Liver (tissue), 9 donors: Measurements from ENCODE around the gene ROPN1L. TPM values are rescaled to one million over a fixed set of nuclear protein-coding genes. Genes with fewer than 3 reads are reported as not detected.

Source experiments
- DNase-seq: peaks from one replicate; pipeline ENCODE4 v3.0.0-alpha.2; 2017; ENCODE audit warnings: low spot score
- H3K27ac ChIP-seq, 2 donors: one replicate each; pipeline ENCODE4 v1.7.0; 2013; ENCODE audit warnings: inconsistent platforms in 2 of 2, low read length in 2 of 2, control low read depth in 1 of 2, low read depth in 1 of 2, mild to moderate bottlenecking in 1 of 2
- H3K27me3 ChIP-seq, 4 donors: one replicate each; pipeline versions ENCODE4 v1.6.1 to v1.7.0; 2013; ENCODE audit warnings: low read length in 3 of 4, inconsistent platforms in 1 of 4, mild to moderate bottlenecking in 1 of 4, moderate library complexity in 1 of 4; ENCODE audit not compliant: control insufficient read depth in 4 of 4, insufficient read depth in 4 of 4
- H3K36me3 ChIP-seq, 4 donors: one replicate each; pipeline versions ENCODE4 v1.6.1 to v1.7.0; 2013; ENCODE audit warnings: low read length in 3 of 4, mild to moderate bottlenecking in 3 of 4, low read depth in 1 of 4, moderate library complexity in 1 of 4; ENCODE audit not compliant: control insufficient read depth in 4 of 4, insufficient read depth in 3 of 4
- H3K4me1 ChIP-seq, 4 donors: one replicate each; pipeline versions ENCODE4 v1.6.1 to v1.7.0; 2013; ENCODE audit warnings: low read length in 3 of 4, mild to moderate bottlenecking in 3 of 4, moderate library complexity in 1 of 4; ENCODE audit not compliant: control insufficient read depth in 4 of 4, insufficient read depth in 4 of 4
- H3K4me3 ChIP-seq, 3 donors: one replicate each; pipeline versions ENCODE4 v1.6.1 to v1.7.0; 2013; ENCODE audit warnings: low read length in 3 of 3, control low read depth in 1 of 3, low read depth in 1 of 3, mild to moderate bottlenecking in 1 of 3
- H3K9ac ChIP-seq, 2 donors: one replicate each; pipeline ENCODE4 v1.7.0; 2013; ENCODE audit warnings: low read length in 2 of 2, mild to moderate bottlenecking in 2 of 2, moderate library complexity in 2 of 2, control low read depth in 1 of 2, low read depth in 1 of 2
- H3K9me3 ChIP-seq, 4 donors: one replicate each; pipeline versions ENCODE4 v1.6.1 to v1.7.0; 2013; ENCODE audit warnings: low read length in 3 of 4; ENCODE audit not compliant: control insufficient read depth in 4 of 4
- ATF3 ChIP-seq: IDR thresholded peaks from 2 replicates; pipeline ENCODE4 v1.6.1; 2016; ENCODE audit warnings: antibody characterized with exemption
- EGR1 ChIP-seq, 2 donors: IDR thresholded peaks; 2 replicates each; pipeline ENCODE4 v1.6.1; 2016 to 2018; ENCODE audit warnings: antibody characterized with exemption in 2 of 2, low read depth in 2 of 2
- FOXA1 ChIP-seq: IDR thresholded peaks from 2 replicates; pipeline ENCODE4 v1.6.1; 2016; ENCODE audit warnings: antibody characterized with exemption
- FOXA2 ChIP-seq: IDR thresholded peaks from 2 replicates; pipeline ENCODE4 v1.6.1; 2016; ENCODE audit warnings: antibody characterized with exemption
- GABPA ChIP-seq, 2 donors: IDR thresholded peaks in 1 of 2; conservative IDR thresholded peaks in 1 of 2; 2 replicates each; pipeline ENCODE4 v1.6.1; 2016; ENCODE audit warnings: antibody characterized with exemption in 2 of 2, mild to moderate bottlenecking in 1 of 2, moderate library complexity in 1 of 2
- HNF4A ChIP-seq, 2 donors: conservative IDR thresholded peaks; 2 replicates each; pipeline ENCODE4 v1.6.1; 2016; ENCODE audit warnings: antibody characterized with exemption in 2 of 2, mild to moderate bottlenecking in 2 of 2
- HNF4G ChIP-seq: IDR thresholded peaks from 2 replicates; pipeline ENCODE4 v1.6.1; 2016; ENCODE audit warnings: antibody characterized with exemption
- RAD21 ChIP-seq, 2 donors: IDR thresholded peaks; 2 replicates each; pipeline ENCODE4 v1.6.1; 2016; ENCODE audit warnings: antibody characterized with exemption in 2 of 2, mild to moderate bottlenecking in 2 of 2
- REST ChIP-seq: IDR thresholded peaks from 2 replicates; pipeline ENCODE4 v1.6.1; 2016; ENCODE audit warnings: antibody characterized with exemption, mild to moderate bottlenecking
- RXRA ChIP-seq, 2 donors: IDR thresholded peaks; 2 replicates each; pipeline ENCODE4 v1.6.1; 2017 to 2018; ENCODE audit warnings: antibody characterized with exemption in 2 of 2, mild to moderate bottlenecking in 1 of 2
- SP1 ChIP-seq: IDR thresholded peaks from 2 replicates; pipeline ENCODE4 v1.6.1; 2018; ENCODE audit warnings: antibody characterized with exemption, mild to moderate bottlenecking
- YY1 ChIP-seq: IDR thresholded peaks from 2 replicates; pipeline ENCODE4 v1.6.1; 2016; ENCODE audit warnings: antibody characterized with exemption, mild to moderate bottlenecking
- WGBS: extraction: QIAGEN DNeasy Blood & Tissue Kit; methylation state at CpG from one replicate; pipeline ENCODE4 v1.1.7; 2013; 5-methylcytosine and 5-hydroxymethylcytosine counted together
- polyA plus RNA-seq, 2 donors: library from polyadenylated mRNA; stranded (reverse) in 1 of 2; unstranded in 1 of 2; fragments of 200-250 nt in 1 of 2; fragments of >200 nt in 1 of 2; fragmentation: Nextera tagmentation in 1 of 2; extraction: Ambion mirVana in 1 of 2; gene quantifications; one replicate each; pipeline versions ENCODE4 v1.2.1 to v1.2.3, GENCODE V29; 2013 to 2015
- total RNA-seq, 2 donors: library from RNA; depleted of rRNA; stranded (reverse); fragments of >200 nt; gene quantifications; one replicate each; pipeline ENCODE4 v1.2.3, GENCODE V29; 2014
- TF ChIP-seq, protein P1 (sequence below): fragments of 150-350 bp; IDR thresholded peaks from 2 replicates; pipeline ENCODE4 v1.5.1; 2017; ENCODE audit warnings: improper control_type of control experiment, low read depth, low read length; ENCODE audit not compliant: missing input control
- donor health status: healthy.
- donor health status: healthy.
- donor health status: healthy.
- donor health status: healthy.
- donor health status: healthy.

The ROPN1L gene
- total and polyA plus RNA-seq, 4 donors, result 0.25 to 1.3 (median 0.87) TPM

DNA sequence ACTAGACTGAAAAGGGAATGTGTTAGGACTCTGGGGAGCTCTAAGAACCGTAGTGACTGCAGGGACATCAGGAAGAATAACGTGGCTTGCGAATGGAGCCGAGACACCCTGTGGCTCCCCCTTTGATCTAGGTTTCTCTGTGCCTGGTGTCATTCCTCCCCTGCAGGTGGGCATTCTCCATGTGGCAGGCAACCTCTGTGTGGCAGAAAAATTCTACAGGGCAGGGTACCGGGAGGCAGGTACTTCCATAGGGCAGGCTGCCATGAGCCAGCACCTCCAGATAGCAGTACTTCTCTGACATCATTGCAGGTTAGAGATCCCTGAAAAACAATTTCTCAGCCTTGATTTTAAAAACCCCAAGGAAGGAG, 43.1 kb downstream of the ROPN1L start:
- H3K27ac ChIP-seq, result no peak overlapping the region
- no peak for DNase-seq

GRCh38 chr5:10485142-10485795, 43.6 kb downstream of the ROPN1L start:
- WGBS, result 57% methylated on average over 14 of the region's 14 CpGs
- H3K27ac ChIP-seq, result no peak overlapping the region

More for the DNA sequence above, 43.1 kb downstream of the ROPN1L start:
- 78% methylated on average over 5 of the region's 5 CpGs for WGBS
- H3K36me3 ChIP-seq, result no peaks in the 10 kb centered on the region
- TF ChIP-seq RAD21 (IDR thresholded peaks at IDR 0.05), result no peak
- TF ChIP-seq ATF3, result no peak
- TF ChIP-seq YY1, result no peak
- TF ChIP-seq, protein P1, sequence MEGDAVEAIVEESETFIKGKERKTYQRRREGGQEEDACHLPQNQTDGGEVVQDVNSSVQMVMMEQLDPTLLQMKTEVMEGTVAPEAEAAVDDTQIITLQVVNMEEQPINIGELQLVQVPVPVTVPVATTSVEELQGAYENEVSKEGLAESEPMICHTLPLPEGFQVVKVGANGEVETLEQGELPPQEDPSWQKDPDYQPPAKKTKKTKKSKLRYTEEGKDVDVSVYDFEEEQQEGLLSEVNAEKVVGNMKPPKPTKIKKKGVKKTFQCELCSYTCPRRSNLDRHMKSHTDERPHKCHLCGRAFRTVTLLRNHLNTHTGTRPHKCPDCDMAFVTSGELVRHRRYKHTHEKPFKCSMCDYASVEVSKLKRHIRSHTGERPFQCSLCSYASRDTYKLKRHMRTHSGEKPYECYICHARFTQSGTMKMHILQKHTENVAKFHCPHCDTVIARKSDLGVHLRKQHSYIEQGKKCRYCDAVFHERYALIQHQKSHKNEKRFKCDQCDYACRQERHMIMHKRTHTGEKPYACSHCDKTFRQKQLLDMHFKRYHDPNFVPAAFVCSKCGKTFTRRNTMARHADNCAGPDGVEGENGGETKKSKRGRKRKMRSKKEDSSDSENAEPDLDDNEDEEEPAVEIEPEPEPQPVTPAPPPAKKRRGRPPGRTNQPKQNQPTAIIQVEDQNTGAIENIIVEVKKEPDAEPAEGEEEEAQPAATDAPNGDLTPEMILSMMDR, result no peak
- TF ChIP-seq REST, result no peak
- TF ChIP-seq FOXA2, result no peak
- TF ChIP-seq RXRA (IDR thresholded peaks at IDR 0.05), result no peak
- TF ChIP-seq HNF4G, result no peak
- no peak for TF ChIP-seq FOXA1
- no peak for TF ChIP-seq EGR1 (IDR thresholded peaks at IDR 0.05; ENCODE audit: low read depth in 2 of 2)
- no peak for TF ChIP-seq SP1
- no peaks in the 10 kb centered on the region for H3K4me1 ChIP-seq
- H3K9me3 ChIP-seq, result no peaks in the 10 kb centered on the region
- H3K27me3 ChIP-seq, result peaks cover 0 to 2% (median 0%) of the 10 kb centered on the region in 4 donors
- H3K4me3 ChIP-seq, result no peak overlapping the region
- H3K9ac ChIP-seq, result no peak overlapping the region

More at GRCh38 chr5:10485142-10485795, 43.6 kb downstream of the ROPN1L start:
- H3K9me3 ChIP-seq, result no peaks in the 10 kb centered on the region
- no peaks in the 10 kb centered on the region for H3K36me3 ChIP-seq
- no peak overlapping the region for H3K9ac ChIP-seq
- DNase-seq, result no peak
- H3K4me1 ChIP-seq, result no peaks in the 10 kb centered on the region
- no peak overlapping the region for H3K4me3 ChIP-seq
- no peak for TF ChIP-seq YY1
- no peak for TF ChIP-seq REST
- TF ChIP-seq HNF4G, result no peak
- no peak for TF ChIP-seq GABPA (IDR thresholded peaks at IDR 0.05 in 1 of 2, conservative IDR thresholded peaks at IDR 0.05 in 1 of 2)
- no peak for TF ChIP-seq HNF4A (conservative IDR thresholded peaks at IDR 0.05)
- H3K27me3 ChIP-seq, result peaks cover 0 to 2% (median 0%) of the 10 kb centered on the region in 4 donors
